ENCODE results near the gene PLA2G5.

PLA2G5 gene

GRCh38 chr1:20075345-20075744 is 5.4 kb downstream of the PLA2G5 start:
- no peak overlapping the region for H3K4me3 ChIP-seq (ENCODE audit: low read depth, low read length)
- TF ChIP-seq CTCF (IDR thresholded peaks at IDR 0.05; ENCODE audit: low read depth, low read length): no peak

- no peak for TF ChIP-seq CTCF (IDR thresholded peaks at IDR 0.05; ENCODE audit: low read depth, low read length)
These were observed 6.2 kb downstream of the PLA2G5 start for GRCh38 chr1:20076223-20076622.

GRCh38 chr1:20076710-20077461 is 6.9 kb downstream of the PLA2G5 start:
- no peak for TF ChIP-seq CTCF (IDR thresholded peaks at IDR 0.05; ENCODE audit: low read depth, low read length)
- no peak overlapping the region for H3K4me3 ChIP-seq (ENCODE audit: low read depth, low read length)

More at GRCh38 chr1:20076223-20076622, 6.2 kb downstream of the PLA2G5 start:
- no peak overlapping the region for H3K4me3 ChIP-seq (ENCODE audit: low read depth, low read length)

- no peak overlapping the region for H3K4me3 ChIP-seq (ENCODE audit: low read depth, low read length)
- TF ChIP-seq CTCF (IDR thresholded peaks at IDR 0.05; ENCODE audit: low read depth, low read length): no peak
These were observed 8.2 kb downstream of the PLA2G5 start for GRCh38 chr1:20078171-20078651.

- no peak overlapping the region for H3K4me3 ChIP-seq (ENCODE audit: low read depth, low read length)
- TF ChIP-seq CTCF (IDR thresholded peaks at IDR 0.05; ENCODE audit: low read depth, low read length): no peak
These were observed 8.7 kb downstream of the PLA2G5 start for GRCh38 chr1:20078711-20079110.

GRCh38 chr1:20079661-20080305 is 9.8 kb downstream of the PLA2G5 start:
- no peak overlapping the region for H3K4me3 ChIP-seq (ENCODE audit: low read depth, low read length)
- TF ChIP-seq CTCF (IDR thresholded peaks at IDR 0.05; ENCODE audit: low read depth, low read length): no peak
